HG03432 (cell line): ENCODE measurements around the gene SYF2.

Experiments used
- ATAC-seq: cut with Tn5 transposase; IDR thresholded peaks from one replicate; pipeline ENCODE4 v1.9.1; 2021; ENCODE audit warnings: mild to moderate bottlenecking, moderate library complexity; ENCODE audit not compliant: unreplicated experiment

Gene SYF2

GRCh38 chr1:25186161-25187007 lies 45.9 kb downstream of the SYF2 start:
- ATAC-seq, result no peak

GRCh38 chr1:25185409-25186160 lies 46.7 kb downstream of the SYF2 start:
- no peak for ATAC-seq

- ATAC-seq, result no peak
These were observed 48.1 kb downstream of the SYF2 start for GRCh38 chr1:25184001-25184762.

DNA sequence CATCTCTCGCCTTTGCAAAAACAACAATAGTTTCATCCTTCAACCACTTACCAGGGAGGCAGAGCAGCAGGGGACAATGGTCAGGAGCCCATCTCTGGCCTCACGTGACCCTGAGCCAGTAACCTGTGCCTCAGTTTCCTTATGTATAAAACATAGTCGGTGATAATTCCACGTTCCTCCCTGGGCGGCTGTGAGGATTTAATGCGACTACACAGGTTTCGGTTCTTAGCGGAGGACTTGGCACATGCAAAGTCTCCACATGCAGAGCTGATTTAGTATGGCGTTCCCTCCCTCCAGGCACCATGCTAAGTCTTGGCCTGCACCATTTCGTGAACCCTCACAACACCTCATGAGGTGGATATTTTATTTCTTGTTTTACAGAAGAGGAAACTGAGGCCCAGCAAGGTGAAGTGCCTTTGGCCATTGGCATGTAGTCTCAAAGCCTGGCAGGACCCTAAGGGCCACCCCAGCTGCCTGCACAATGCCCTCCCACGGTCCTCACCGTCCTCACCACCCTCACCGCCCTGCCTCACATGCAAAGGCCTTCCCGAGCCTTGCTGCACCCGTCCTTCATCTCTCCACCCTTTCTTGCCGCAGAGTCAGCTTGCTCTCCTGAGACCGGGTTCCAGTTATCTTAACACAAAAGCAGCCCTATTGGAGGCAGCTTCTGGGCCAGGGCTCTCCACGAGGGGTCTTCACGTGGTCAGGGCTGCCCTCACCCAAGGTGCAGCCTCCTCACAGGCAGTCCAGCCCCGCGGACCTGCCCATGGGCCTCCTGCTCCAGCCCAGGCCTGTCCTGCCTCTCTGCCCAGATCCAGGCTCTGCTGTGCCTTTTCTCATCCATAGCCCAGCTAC lies 48.9 kb downstream of the SYF2 start:
- no peak for ATAC-seq

- no peak for ATAC-seq
These were observed 49.7 kb downstream of the SYF2 start for GRCh38 chr1:25182629-25183028.

GRCh38 chr1:25180996-25181395 lies 51.3 kb downstream of the SYF2 start:
- ATAC-seq, result no peak

DNA sequence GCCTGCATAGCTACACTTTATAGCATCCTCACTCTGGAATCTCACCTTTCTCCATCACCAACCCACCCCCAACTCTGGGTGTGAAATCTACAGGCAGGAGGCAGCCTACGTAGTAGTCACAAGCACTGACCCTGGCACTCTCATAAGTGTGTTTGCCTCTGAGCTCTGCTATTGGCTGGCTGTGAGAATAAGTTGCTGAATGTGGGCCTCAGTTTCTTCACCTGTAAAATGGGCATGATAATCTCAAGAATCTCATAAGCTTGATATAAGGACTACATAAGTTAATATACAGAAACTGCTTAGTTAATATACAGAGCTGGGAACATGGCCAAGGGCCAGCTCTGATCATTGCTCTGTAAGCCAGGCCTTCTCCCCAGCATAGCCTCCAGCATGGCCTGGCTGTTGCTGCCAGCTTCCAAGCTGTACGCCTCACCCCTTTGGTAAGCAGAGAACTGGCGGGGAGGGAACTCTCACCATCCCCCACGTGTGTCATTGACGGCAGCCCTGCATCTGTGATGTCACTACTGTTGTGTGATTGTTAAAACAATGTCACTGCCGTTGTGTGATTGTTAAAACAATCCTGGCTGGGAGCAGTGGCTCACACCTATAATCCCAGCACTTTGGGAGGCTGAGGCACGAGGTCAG lies 53.3 kb downstream of the SYF2 start:
- no peak for ATAC-seq

- no peak for ATAC-seq
These were observed 57.3 kb downstream of the SYF2 start for GRCh38 chr1:25174730-25175612.

DNA sequence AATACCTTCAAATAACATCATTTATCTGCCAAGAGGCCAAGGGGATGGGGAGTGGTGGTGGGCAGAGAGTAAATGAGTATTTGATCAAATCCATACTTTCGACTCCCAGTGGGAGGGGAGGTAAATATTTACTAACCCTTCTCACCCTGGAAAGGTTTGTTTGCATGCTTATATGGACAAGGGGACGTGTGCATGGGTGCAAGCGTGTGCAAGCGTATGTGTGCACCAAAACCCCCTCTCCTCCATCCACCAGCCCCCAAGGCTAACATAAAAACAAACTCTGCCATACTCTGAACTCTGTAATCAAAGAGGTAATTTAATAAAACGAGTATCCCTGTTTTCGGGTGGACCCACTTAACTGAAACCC lies 58.0 kb downstream of the SYF2 start:
- ATAC-seq, result no peak

- no peak for ATAC-seq
These were observed 58.4 kb downstream of the SYF2 start for GRCh38 chr1:25173809-25174340.
